Measurements from ENCODE around the gene KCNAB1.

DNA sequence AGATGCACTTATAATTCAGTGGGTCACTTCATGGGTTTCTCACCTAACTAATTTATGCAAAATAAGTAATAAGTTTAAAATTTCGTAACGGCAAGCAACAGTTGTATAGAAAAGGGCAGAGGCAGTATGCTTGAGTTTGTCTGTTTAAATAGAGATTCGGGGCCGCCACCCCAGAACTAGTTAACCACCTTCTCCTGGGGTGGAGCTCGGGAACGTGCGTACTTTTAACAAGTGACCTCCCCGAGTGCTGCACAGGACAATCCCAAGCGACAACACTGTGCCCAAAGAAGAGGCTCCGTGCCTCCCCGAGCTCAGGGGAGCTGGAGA is 434.1 kb downstream of the KCNAB1 start:
- TF ChIP-seq CTCF (conservative IDR thresholded peaks at IDR 0.05 in 1 of 2, IDR thresholded peaks at IDR 0.05 in 1 of 2; ENCODE audit: extremely low read depth in 1 of 2, insufficient read depth in 1 of 2, low read depth in 1 of 2, low read length in 2 of 2): no peak
- no peak for TF ChIP-seq EZH2 (IDR thresholded peaks at IDR 0.05; ENCODE audit: borderline replicate concordance, low read length)
